DMS153 treated with DMSO at 0.1 percent for 48 hours (cell line): ENCODE measurements around the gene DEPDC1.
A peak's percentile ranks its signal among the peaks of the same experiment; 100 is the strongest.
"Not testable (repeated sequence)": the region's sequence is repeated elsewhere in the genome, so short reads cannot be mapped to it uniquely, and the experiment has no call there.

Experiments
- DNase-seq: peaks from one replicate; lab custom pipeline; 2025; ENCODE audit not compliant: unreplicated experiment; lab: John Stamatoyannopoulos, UW

The DEPDC1 gene

GRCh38 chr1:68496680-68497357 is at the start of gene DEPDC1:
Gene DEPDC1 (minus strand): TSS chr1:68497082. CDS start chr1:68496999, 83 bp downstream.
- DNase-seq = peak; percentile 83

- DNase-seq = no peak
These were observed 47.8 kb upstream of the DEPDC1 start for GRCh38 chr1:68544651-68545050.

GRCh38 chr1:68542586-68542985 is 45.7 kb upstream of the DEPDC1 start:
- DNase-seq = no peak

GRCh38 chr1:68538941-68539340 is 42.1 kb upstream of the DEPDC1 start:
- no peak for DNase-seq

GRCh38 chr1:68528243-68528642 is 31.4 kb upstream of the DEPDC1 start:
- no peak for DNase-seq

GRCh38 chr1:68525781-68526180 is 28.9 kb upstream of the DEPDC1 start:
- no peak for DNase-seq

- DNase-seq = no peak
These were observed 24.4 kb upstream of the DEPDC1 start for GRCh38 chr1:68521286-68521685.

- DNase-seq = no peak
These were observed 19.2 kb upstream of the DEPDC1 start for GRCh38 chr1:68516066-68516465.

- DNase-seq = no peak
These were observed 14.4 kb upstream of the DEPDC1 start for GRCh38 chr1:68511254-68511653.

GRCh38 chr1:68506386-68506785 is 9.5 kb upstream of the DEPDC1 start:
- no peak for DNase-seq

GRCh38 chr1:68503085-68503484 is 6.2 kb upstream of the DEPDC1 start:
- DNase-seq = no peak

GRCh38 chr1:68497358-68497698 is 446 bp upstream of the DEPDC1 start:
- DNase-seq = no peak

- DNase-seq = peak; percentile 24
These were observed 758 bp downstream of the DEPDC1 start for GRCh38 chr1:68495968-68496679.

GRCh38 chr1:68495532-68495931 is 1.4 kb downstream of the DEPDC1 start:
- no peak for DNase-seq

GRCh38 chr1:68493193-68493592 is 3.7 kb downstream of the DEPDC1 start:
- DNase-seq = no peak

GRCh38 chr1:68492255-68492654 is 4.6 kb downstream of the DEPDC1 start:
- not testable (repeated sequence) for DNase-seq

- no peak for DNase-seq
These were observed 6.7 kb downstream of the DEPDC1 start for GRCh38 chr1:68490046-68490651.

- no peak for DNase-seq
These were observed 11.4 kb downstream of the DEPDC1 start for GRCh38 chr1:68485431-68486022.

- DNase-seq = no peak
These were observed 12.3 kb downstream of the DEPDC1 start for GRCh38 chr1:68484618-68485017.

GRCh38 chr1:68481041-68481440 is 15.8 kb downstream of the DEPDC1 start:
- no peak for DNase-seq

GRCh38 chr1:68479501-68479900 is 17.4 kb downstream of the DEPDC1 start:
- DNase-seq = no peak

- no peak for DNase-seq
These were observed 18.2 kb downstream of the DEPDC1 start for GRCh38 chr1:68478662-68479061.
